PC-9 (cell line): Measurements from ENCODE around the gene SORBS2. TPM values are rescaled to one million over a fixed set of nuclear protein-coding genes. Genes with fewer than 3 reads are reported as not detected.
"Not testable (repeated sequence)": the region's sequence is repeated elsewhere in the genome, so short reads cannot be mapped to it uniquely, and the experiment has no call there.

Experiments used
- BruUV-seq: library from RNA; stranded (reverse); fragments of 400-500 nt; replicated peaks from 2 replicates; lab custom pipeline; 2021; lab: Mats Ljungman, UMichigan
- CTCF ChIA-PET: fragments of 300-600 bp; sonication (Branson Sonifier 250); formaldehyde crosslinking; loops from one replicate; lab custom pipeline; 2022; ENCODE audit warnings: antibody characterized with exemption; lab: Charles Lee
- POLR2A ChIA-PET: fragments of 300-600 bp; sonication (Branson Sonifier 250); formaldehyde crosslinking; loops from one replicate; lab custom pipeline; 2022; ENCODE audit warnings: antibody characterized with exemption; ENCODE audit not compliant: unreplicated experiment; lab: Charles Lee
- DNase-seq, 2 experiments: peaks; one replicate each; pipeline versions ENCODE4 v3.0.0 to v3.0.0-alpha.2; 2015 to 2022; ENCODE audit warnings: mixed read lengths in 1 of 2
- H2AFZ ChIP-seq: fragments of 200-600 bp; sonication (generic); 2 replicates; pipeline ENCODE4 v1.8.1; 2017; ENCODE audit warnings: antibody characterized with exemption
- H3F3A ChIP-seq: fragments of 200-600 bp; sonication (generic); 2 replicates; pipeline ENCODE4 v1.8.1; 2017; ENCODE audit warnings: antibody characterized with exemption, mild to moderate bottlenecking, low read depth; ENCODE audit not compliant: insufficient read depth
- H3K27ac ChIP-seq: fragments of 200-600 bp; sonication (generic); 2 replicates; pipeline ENCODE4 v1.6.1; 2016; ENCODE audit warnings: mixed run types
- H3K27me3 ChIP-seq: fragments of 200-600 bp; sonication (generic); 2 replicates; pipeline ENCODE4 v1.6.1; 2016; ENCODE audit warnings: low read depth, mixed run types; ENCODE audit not compliant: insufficient read depth
- H3K36me3 ChIP-seq: fragments of 200-600 bp; sonication (generic); 2 replicates; pipeline ENCODE4 v1.6.1; 2016; ENCODE audit warnings: low read depth, mixed run types
- H3K4me1 ChIP-seq: fragments of 200-600 bp; sonication (generic); replicated peaks from 2 replicates; pipeline ENCODE4 v1.6.1; 2016; ENCODE audit warnings: mixed run types; ENCODE audit not compliant: insufficient read depth
- H3K4me2 ChIP-seq: fragments of 200-600 bp; sonication (generic); 2 replicates; pipeline ENCODE4 v1.6.1; 2017; ENCODE audit warnings: mixed run types
- H3K4me3 ChIP-seq: fragments of 200-600 bp; sonication (generic); 2 replicates; pipeline ENCODE4 v1.6.1; 2016; ENCODE audit warnings: mixed run types
- H3K79me2 ChIP-seq: fragments of 200-600 bp; sonication (generic); 2 replicates; pipeline ENCODE4 v1.6.1; 2017; ENCODE audit warnings: low read depth, mixed run types
- H3K9me2 ChIP-seq: fragments of 200-600 bp; sonication (generic); 2 replicates; pipeline ENCODE4 v1.8.1; 2017; ENCODE audit warnings: mild to moderate bottlenecking; ENCODE audit not compliant: insufficient read depth
- H3K9me3 ChIP-seq: fragments of 200-600 bp; sonication (generic); 2 replicates; pipeline ENCODE4 v1.8.1; 2016; ENCODE audit warnings: low read depth; ENCODE audit not compliant: insufficient read depth
- H4K20me1 ChIP-seq: fragments of 200-600 bp; sonication (generic); 2 replicates; pipeline ENCODE4 v1.8.1; 2017; ENCODE audit not compliant: insufficient read depth
- EZH2 ChIP-seq: fragments of 200-600 bp; sonication (generic); IDR thresholded peaks from 2 replicates; pipeline ENCODE4 v1.8.0; 2017; ENCODE audit warnings: antibody characterized with exemption, low read depth
- intact Hi-C: fragments of 100-400 bp; cut with micrococcal nuclease; formaldehyde crosslinking; loops from one replicate; pipeline ENCODE4 v1.10.0; 2022; ENCODE audit not compliant: unreplicated experiment
- total RNA-seq: library from RNA; stranded (reverse); gene quantifications from 2 replicates; pipeline ENCODE4 v1.2.3, GENCODE V29; 2021
- TF ChIP-seq, protein P1 (sequence below): fragments of 200-600 bp; sonication (generic); conservative IDR thresholded peaks from 2 replicates; pipeline ENCODE4 v1.6.1; 2017; ENCODE audit warnings: mixed run types, antibody characterized with exemption, mild to moderate bottlenecking, moderate library complexity

Gene SORBS2
- total RNA-seq, 1 experiment from 2014 or later, result 16.4 TPM

DNA sequence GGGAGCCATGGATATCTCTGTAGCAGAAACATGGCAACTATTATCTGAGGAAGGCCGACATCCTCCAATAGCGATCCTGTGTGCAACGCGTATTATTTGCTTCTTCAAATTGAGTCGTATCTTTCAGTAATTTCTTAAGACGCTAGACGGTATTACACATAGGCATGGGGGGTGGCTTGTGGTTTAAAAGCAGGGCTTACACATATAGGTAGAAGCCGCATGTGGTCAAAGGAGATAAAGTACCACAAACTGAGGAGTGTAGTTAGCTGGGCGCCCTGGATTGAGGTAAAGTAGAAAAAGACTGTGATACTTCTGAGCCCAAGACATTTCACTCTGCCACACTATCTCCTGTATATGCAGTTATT is 94.6 kb downstream of the SORBS2 start:
- no peaks in the 10 kb centered on the region for H3K4me1 ChIP-seq
- no peak overlapping the region for H3K4me3 ChIP-seq
- no peak for DNase-seq
- ChIA-PET POLR2A (interaction anchor here (0.5 kb wide), 1 partner anchor 485 kb away, joined by 3 read pairs; no protein-coding TSS in a partner anchor), CTCF (no interaction called here)
- H3K9me2 ChIP-seq, result no peaks in the 10 kb centered on the region
- H3K79me2 ChIP-seq, result no peaks in the 10 kb centered on the region
- intact Hi-C loops, result no loop called here
- no peaks in the 10 kb centered on the region for H3K9me3 ChIP-seq
- TF ChIP-seq, protein P1, sequence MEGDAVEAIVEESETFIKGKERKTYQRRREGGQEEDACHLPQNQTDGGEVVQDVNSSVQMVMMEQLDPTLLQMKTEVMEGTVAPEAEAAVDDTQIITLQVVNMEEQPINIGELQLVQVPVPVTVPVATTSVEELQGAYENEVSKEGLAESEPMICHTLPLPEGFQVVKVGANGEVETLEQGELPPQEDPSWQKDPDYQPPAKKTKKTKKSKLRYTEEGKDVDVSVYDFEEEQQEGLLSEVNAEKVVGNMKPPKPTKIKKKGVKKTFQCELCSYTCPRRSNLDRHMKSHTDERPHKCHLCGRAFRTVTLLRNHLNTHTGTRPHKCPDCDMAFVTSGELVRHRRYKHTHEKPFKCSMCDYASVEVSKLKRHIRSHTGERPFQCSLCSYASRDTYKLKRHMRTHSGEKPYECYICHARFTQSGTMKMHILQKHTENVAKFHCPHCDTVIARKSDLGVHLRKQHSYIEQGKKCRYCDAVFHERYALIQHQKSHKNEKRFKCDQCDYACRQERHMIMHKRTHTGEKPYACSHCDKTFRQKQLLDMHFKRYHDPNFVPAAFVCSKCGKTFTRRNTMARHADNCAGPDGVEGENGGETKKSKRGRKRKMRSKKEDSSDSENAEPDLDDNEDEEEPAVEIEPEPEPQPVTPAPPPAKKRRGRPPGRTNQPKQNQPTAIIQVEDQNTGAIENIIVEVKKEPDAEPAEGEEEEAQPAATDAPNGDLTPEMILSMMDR, result no peak
- no peak for TF ChIP-seq EZH2
- H3K36me3 ChIP-seq, result no peaks in the 10 kb centered on the region
- H3K4me2 ChIP-seq, result no peak overlapping the region
- no peaks in the 10 kb centered on the region for H4K20me1 ChIP-seq
- H3K27me3 ChIP-seq, result no peaks in the 10 kb centered on the region
- no TSS peak for BruUV-seq
- no peak overlapping the region for H2AFZ ChIP-seq
- no peak overlapping the region for H3K27ac ChIP-seq
- no peaks in the 10 kb centered on the region for H3F3A ChIP-seq

DNA sequence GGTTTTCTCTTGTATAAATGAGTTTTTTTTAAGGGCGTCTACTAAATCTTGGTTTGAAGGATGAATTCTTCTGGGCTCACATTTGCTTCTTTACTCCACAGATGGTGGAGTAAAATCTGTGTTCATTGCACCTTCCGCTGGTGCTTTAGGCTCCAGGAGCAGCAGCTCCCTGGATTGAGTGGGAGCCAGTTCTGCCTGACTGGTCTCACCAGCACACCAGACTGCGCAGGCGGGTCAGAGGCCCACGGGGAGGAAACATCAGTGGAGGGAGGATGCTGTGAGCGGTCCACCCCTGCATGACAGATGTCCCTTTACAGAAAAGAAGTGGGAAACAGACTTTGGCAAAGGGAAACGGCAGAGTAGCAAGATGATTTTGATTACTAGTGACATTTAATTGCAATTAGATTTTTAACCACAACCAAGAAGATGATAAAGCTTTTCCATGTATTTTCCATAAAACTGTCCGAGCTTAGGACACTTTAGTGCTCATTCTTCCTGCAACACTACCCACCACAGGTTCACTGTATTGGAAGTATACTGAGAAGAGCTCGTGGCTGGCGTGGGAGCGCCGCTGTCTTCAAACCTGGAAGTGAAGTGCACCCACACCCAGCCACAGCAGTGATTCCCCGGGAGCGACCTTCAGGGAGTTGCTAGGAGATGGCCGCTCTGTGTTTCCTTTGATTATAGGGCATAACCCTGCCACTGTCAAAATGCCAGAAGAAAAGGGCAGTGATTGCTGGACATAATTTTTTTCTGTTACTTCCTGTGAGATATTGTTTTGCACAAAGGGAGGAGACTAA is 95.2 kb downstream of the SORBS2 start:
- intact Hi-C loops, result no loop called here
- H2AFZ ChIP-seq, result no peak overlapping the region
- no peak overlapping the region for H3K27ac ChIP-seq

DNA sequence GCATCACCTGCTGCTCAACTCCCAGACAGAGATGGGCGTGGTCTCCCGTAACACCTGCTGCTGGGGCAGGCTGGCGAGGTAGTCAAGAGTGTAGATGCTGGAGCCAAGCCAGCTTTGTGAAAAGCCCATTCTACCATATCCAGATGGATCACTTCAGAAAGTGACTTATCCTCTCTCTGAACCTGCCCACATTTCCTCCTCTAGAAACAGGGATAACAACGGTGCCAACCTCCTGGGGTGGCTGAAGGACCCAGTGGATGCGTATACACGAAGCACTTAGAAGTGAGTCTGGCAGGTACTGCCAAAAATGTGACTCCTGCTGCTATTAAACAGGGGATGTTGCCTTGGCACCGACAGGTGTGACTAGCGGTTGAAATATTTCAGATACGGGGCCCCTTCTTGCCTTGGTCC is 95.8 kb downstream of the SORBS2 start:
- no peaks in the 10 kb centered on the region for H3K4me1 ChIP-seq
- BruUV-seq, result no TSS peak
- CTCF ChIA-PET, result no interaction called here

More for the DNA sequence above, 95.2 kb downstream of the SORBS2 start:
- no peak overlapping the region for H3K4me2 ChIP-seq
- no peaks in the 10 kb centered on the region for H3K9me2 ChIP-seq
- ChIA-PET CTCF (no interaction called here), POLR2A (interaction anchor here (0.5 kb wide), 1 partner anchor 484 kb away, joined by 3 read pairs; no protein-coding TSS in a partner anchor)
- no peak overlapping the region for H3K4me3 ChIP-seq
- H4K20me1 ChIP-seq, result no peaks in the 10 kb centered on the region
- no peak for DNase-seq
- no peaks in the 10 kb centered on the region for H3K27me3 ChIP-seq
- H3F3A ChIP-seq, result no peaks in the 10 kb centered on the region
- BruUV-seq, result no TSS peak
- TF ChIP-seq, protein P1, result no peak
- no peak for TF ChIP-seq EZH2
- H3K9me3 ChIP-seq, result no peaks in the 10 kb centered on the region
- H3K79me2 ChIP-seq, result no peaks in the 10 kb centered on the region
- H3K4me1 ChIP-seq, result no peaks in the 10 kb centered on the region
- H3K36me3 ChIP-seq, result no peaks in the 10 kb centered on the region

GRCh38 chr4:185714524-185714923 is 97.5 kb downstream of the SORBS2 start:
- intact Hi-C loops, POLR2A ChIA-PET, CTCF ChIA-PET, H3K9me2 ChIP-seq, H3K27ac ChIP-seq, BruUV-seq, H3K79me2 ChIP-seq, H3F3A ChIP-seq, H3K27me3 ChIP-seq, DNase-seq, H2AFZ ChIP-seq, H3K36me3 ChIP-seq, H4K20me1 ChIP-seq, H3K4me1 ChIP-seq, H3K4me3 ChIP-seq, H3K9me3 ChIP-seq, H3K4me2 ChIP-seq: not testable (repeated sequence)

More for the DNA sequence above, 95.8 kb downstream of the SORBS2 start:
- Histone ChIP-seq H4K20me1 (no peaks in the 10 kb centered on the region), H3K27me3 (no peaks in the 10 kb centered on the region), H3K4me3 (no peak overlapping the region), H3F3A (no peaks in the 10 kb centered on the region), H3K27ac (no peak overlapping the region), H3K4me2 (no peak overlapping the region), H2AFZ (no peak overlapping the region), H3K36me3 (no peaks in the 10 kb centered on the region), H3K9me2 (no peaks in the 10 kb centered on the region), H3K9me3 (no peaks in the 10 kb centered on the region), H3K79me2 (no peaks in the 10 kb centered on the region)
- TF ChIP-seq, protein P1, result no peak
- TF ChIP-seq EZH2, result no peak
- DNase-seq, result no peak
- intact Hi-C loops, result no loop called here
- POLR2A ChIA-PET, result no interaction called here
